Measurements from ENCODE around the gene KCNK17. TPM values are rescaled to one million over a fixed set of nuclear protein-coding genes. Genes with fewer than 3 reads are reported as not detected.

The KCNK17 gene
- total RNA-seq, 1 donor from 2014 or later, result not detected

Other genes with a start within 250 kb of the KCNK17 start
- gene SAYSD1, start 199.2 kb downstream of the KCNK17 start, total RNA-seq, result 12.1 and 12.9 TPM in 2 replicates
- gene KCNK5, start 84.9 kb downstream of the KCNK17 start, total RNA-seq, result 36.7 and 38.7 TPM in 2 replicates
- not detected in 2 replicates for gene KCNK16, start 8.3 kb upstream of the KCNK17 start, total RNA-seq

All from activated T-helper 1 cell treated with anti-CD3 and anti-CD28 coated beads, Interleukin-12 subunit alpha, Interleukin-12 subunit beta, Interleukin-2, Interleukin-4 antibody, amounts not matched to agents 30 ng/mL and 10 ng/mL and 1 ng/mL, durations not matched to agents 14 hours and 24 hours and 36 hours (primary cell).